Activated gamma-delta T cell (primary cell): ENCODE measurements around the gene TAS2R7.
"Not testable (repeated sequence)": the region's sequence is repeated elsewhere in the genome, so short reads cannot be mapped to it uniquely, and the experiment has no call there.

Experiments used
- DNase-seq: peaks from one replicate; lab custom pipeline; 2025; lab: John Stamatoyannopoulos, UW
- total RNA-seq, 2 donors: gene quantifications; one replicate each; lab custom pipeline; 2026; lab: John Stamatoyannopoulos, UW

Gene TAS2R7, protein sequence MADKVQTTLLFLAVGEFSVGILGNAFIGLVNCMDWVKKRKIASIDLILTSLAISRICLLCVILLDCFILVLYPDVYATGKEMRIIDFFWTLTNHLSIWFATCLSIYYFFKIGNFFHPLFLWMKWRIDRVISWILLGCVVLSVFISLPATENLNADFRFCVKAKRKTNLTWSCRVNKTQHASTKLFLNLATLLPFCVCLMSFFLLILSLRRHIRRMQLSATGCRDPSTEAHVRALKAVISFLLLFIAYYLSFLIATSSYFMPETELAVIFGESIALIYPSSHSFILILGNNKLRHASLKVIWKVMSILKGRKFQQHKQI
- total RNA-seq: 0 to 0.05 reads per million in 2 donors

DNA sequence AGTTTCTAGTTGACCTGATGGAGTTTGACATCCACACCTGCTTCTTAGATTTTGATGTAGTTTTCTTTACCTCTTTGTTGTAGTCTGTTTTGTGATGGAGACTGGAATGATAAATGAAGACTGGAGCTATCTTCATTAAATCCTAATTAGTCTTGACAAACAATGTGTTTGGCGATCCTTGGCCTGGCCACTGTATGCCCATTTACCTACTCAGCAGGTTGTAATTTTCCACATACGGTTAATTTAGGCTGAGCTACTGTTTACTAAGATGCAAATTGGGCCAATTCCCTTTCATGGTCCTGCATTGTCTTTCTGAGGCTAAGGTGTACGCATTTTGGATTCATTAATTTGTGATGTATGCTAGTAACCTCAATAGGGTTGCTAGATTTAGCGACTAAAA is at the start of gene TAS2R7:
TSS of gene TAS2R7 (minus strand) at position 41 of the 400 bp plus-strand sequence. CDS start 57 bp downstream, outside the sequence.
- DNase-seq: no peak

- no peak for DNase-seq
Measured at GRCh38 chr12:10851243-10851858, 48.9 kb upstream of the TAS2R7 start.

GRCh38 chr12:10849425-10849878 is 47.0 kb upstream of the TAS2R7 start, which contains the start of gene PRR4:
PRR4 (minus strand) TSS chr12:10849475; CDS start chr12:10849437, 38 bp downstream.
- DNase-seq: no peak

- no peak for DNase-seq
Measured at GRCh38 chr12:10847744-10848143, 45.3 kb upstream of the TAS2R7 start.

GRCh38 chr12:10842862-10843261 is 40.4 kb upstream of the TAS2R7 start:
- DNase-seq: no peak

GRCh38 chr12:10838461-10838860 is 36.0 kb upstream of the TAS2R7 start:
- DNase-seq: no peak

GRCh38 chr12:10829994-10830393 is 27.6 kb upstream of the TAS2R7 start:
- no peak for DNase-seq

DNA sequence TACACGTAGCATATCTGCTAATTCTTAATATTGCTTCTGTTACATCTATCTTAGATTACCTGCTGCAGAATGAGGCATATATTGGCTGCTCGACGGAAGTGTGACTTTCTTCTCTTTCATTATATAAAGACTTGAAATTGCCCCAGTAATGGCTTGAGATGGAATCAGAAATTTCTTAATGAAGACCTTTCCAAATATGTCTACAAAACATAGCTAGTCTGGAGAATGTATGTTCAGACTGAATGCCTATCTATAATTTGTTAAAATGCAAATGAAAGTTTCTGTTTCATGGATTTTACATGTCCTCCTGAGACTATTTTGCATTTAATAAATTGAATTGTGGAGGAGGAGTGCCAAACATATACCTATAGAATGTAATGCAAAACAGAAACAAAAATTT is 23.8 kb upstream of the TAS2R7 start, which contains the start of gene TAS2R10:
TSS of gene TAS2R10 (minus strand) at position 101 of the 400 bp plus-strand sequence. CDS start at position 12, 89 bp downstream.
- DNase-seq: no peak

- DNase-seq: no peak
Measured at GRCh38 chr12:10824957-10825356, 22.5 kb upstream of the TAS2R7 start.

DNA sequence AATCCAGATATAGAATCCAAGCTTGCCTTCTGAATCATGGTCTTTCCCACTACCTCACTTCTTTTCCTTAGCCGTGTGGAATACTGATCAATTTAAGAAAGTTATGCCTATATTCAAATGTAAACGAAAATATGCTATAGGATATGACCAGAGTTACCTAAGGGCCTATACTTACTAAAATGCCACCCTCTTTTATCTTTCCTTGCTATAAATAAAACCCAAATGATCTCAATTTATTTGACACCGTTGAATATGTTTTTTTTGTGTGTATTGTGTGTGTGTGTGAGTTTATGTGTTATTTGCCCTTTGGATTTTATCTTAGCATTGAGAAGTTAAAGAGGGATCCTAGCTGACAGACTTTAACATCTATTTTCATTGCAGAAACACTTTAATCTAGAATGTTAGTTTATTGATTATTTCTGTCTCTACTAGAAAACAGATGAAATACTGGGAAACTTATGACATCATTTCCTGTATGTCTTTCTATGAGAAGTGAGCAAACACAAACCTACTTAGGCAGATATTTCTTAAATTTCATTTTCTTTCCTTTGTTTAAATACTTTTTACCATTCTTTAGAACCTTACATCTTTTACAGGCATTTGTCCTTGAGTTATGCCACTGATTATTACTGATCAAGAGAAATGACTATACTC is 9.6 kb upstream of the TAS2R7 start:
- no peak for DNase-seq

GRCh38 chr12:10810068-10810467 is 7.6 kb upstream of the TAS2R7 start, which contains the start of gene TAS2R9:
TAS2R9 (minus strand) TSS chr12:10810168; CDS start chr12:10810075, 93 bp downstream.
- no peak for DNase-seq

DNA sequence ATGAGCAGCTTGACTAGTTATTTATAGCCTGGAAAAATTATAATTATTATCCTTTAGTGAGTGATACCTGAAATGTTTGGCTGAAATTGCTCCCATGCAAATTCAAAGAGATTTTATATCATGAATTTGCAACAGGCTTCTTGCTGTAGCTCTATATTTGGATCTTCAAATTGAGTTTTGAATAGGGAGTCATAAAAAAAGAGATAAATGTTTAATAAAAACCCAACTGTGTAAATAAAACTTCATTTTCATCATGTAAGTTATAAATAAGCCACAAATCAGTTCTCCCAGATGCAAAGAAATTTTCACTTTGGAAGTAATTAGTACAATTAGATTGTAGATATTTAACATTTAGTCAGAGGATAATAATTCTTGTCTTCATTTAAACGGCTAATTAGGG is 4.8 kb upstream of the TAS2R7 start, which contains the start of gene TAS2R8:
TSS of gene TAS2R8 (minus strand) at position 101 of the 400 bp plus-strand sequence. CDS start 306 bp downstream, outside the sequence.
- no peak for DNase-seq

DNA sequence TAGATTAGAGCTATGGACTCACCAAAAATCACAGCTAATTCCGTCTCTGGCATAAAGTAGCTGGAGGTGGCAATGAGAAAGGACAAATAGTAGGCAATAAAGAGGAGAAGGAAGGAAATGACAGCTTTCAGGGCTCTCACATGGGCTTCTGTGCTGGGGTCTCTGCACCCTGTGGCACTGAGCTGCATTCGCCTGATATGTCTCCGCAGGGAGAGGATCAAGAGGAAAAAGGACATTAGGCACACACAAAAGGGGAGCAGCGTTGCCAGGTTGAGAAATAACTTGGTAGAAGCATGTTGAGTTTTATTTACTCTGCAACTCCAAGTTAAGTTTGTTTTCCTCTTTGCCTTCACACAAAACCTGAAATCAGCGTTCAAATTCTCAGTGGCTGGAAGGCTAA is 686 bp downstream of the TAS2R7 start:
- DNase-seq: no peak

DNA sequence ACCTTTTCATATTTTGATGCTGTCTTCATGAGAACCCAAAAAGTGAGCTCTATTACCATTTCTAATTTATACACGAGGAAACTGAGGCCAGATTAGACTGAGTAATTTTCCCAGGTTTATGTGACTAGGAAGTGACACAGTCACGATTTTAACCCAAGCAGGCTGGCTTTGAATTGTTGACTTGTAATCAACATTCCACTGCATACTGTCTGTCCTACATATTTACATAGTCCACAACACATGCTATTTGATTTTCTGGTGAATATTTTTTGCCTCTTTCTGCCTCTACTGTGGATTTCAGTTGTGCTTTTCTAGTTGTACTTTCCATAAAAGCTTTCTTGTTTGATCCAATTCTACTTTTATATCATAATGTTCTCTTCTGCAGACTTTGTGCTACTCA is 8.2 kb downstream of the TAS2R7 start:
- no peak for DNase-seq

DNA sequence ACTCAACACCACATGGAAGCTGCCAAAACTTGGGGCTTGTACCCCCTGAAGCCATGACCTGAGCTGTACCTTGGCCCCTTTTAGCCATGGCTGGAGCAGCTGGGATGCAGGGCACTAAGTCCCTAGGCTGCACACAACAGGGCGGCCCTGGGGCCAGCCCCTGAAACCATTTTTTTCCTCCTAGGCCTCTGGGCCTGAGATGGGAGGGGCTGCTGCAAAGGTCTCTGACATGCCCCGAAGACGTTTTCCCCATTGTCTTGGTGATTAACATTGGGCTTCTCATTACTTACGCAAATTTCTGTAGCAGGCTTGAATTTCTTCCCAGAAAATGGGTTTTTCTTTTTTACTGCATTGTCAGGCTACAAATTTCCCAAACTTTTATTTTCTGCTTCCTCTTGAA is 10.7 kb downstream of the TAS2R7 start:
- DNase-seq: not testable (repeated sequence)

GRCh38 chr12:10783252-10783651 is 19.2 kb downstream of the TAS2R7 start:
- DNase-seq: no peak

- no peak for DNase-seq
Measured at GRCh38 chr12:10779103-10779502, 23.3 kb downstream of the TAS2R7 start.

DNA sequence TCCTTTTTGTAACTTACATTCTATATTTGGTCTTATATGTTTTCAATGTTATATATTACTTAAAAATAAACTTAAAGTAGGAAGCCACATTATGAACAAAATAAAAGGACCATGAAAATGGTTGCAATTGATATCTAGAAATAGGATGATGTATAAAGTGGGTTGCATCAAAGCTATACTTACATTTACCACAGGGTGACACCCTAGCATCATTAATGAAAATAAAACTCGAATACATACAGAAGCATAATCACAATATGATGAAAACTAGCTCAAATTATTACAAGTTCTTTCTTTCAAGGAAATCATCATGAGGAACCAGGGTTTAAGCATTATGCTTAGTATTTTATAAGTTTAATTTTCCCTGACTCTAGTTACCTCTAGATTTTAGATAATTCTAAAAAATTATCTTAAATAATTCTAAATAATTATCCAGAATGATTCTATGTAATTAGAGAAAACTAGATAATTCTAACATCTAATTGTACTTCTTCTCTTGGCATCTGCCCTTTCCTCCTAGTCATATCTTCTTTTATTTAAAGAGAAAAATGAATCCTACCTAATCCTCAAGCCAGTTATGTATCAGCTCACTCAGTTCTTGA is 31.2 kb downstream of the TAS2R7 start:
- DNase-seq: no peak

DNA sequence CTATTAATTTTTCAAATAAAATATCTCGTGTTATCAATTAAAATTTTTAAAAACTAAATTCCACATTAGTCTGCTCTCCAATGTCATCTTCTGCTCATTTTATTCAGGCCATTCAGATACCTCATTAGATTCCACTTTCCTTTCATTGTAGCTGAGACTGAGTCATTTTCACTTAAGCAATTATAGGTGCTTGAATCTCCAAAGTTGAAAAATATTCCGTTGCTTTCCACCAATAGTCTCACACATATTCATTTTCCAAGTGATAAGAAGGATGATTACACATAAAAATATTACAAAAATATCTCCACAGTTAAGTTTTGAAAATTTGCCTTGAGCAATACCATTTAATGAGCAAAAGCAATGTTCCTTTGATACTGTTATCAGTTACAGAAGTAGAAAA is 42.8 kb downstream of the TAS2R7 start:
- DNase-seq: no peak

DNA sequence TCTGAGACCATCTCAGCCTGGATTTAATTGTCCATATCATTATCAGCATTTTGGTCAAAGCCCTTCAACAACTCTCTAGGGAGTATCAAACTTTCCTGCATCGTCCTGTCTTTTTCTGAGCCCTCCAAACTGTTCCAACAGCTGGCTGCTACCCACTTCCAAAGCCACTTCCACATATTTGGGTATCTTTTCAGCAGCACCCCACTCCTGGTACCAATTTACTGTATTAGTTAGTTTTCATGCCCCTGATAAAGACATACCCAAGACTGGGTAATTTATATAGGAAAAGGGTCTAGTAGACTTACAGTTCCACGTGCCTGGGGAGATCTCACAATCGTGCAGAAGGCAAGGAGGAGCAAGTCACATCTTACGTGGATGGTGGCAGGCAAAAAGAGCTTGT is 46.2 kb downstream of the TAS2R7 start:
- no peak for DNase-seq

DNA sequence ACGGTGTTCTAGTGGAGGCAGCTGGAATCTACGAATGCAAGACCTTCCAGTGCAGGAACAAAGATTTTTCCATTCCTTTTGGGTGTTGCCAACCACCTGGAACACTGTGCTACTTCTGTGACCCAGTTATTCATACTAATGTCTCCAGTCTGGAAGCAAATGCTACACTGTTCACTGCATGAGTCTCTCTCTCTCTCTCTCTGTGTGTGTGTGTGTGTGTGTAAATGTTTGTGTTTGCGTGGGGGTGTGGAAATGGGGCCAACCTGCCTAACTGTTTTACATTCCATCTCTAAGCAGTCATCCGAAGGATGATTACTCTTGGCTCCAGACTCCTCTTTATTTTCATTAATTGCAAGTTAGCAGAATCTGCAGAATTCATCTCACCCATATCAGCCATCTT is 49.4 kb downstream of the TAS2R7 start:
- DNase-seq: no peak
